OCI-LY3 (cell line): ENCODE results near the gene RNU1-1.
"Not testable (repeated sequence)": the region's sequence is repeated elsewhere in the genome, so short reads cannot be mapped to it uniquely, and the experiment has no call there.

ENCODE experiments used
- EZH2phosphoT487 ChIP-seq: fragments of 200-600 bp; shearing (Covaris generic); IDR thresholded peaks from 2 replicates; pipeline ENCODE4 v1.6.1; 2018; ENCODE audit warnings: antibody characterized with exemption, mixed run types, low read depth
- TF ChIP-seq, protein P1 (sequence below): fragments of 200-600, 300-600 bp; sonication (generic); IDR thresholded peaks from 2 replicates; pipeline ENCODE4 v1.5.1; 2014; ENCODE audit warnings: antibody characterized with exemption, low read length, low read depth

- TF ChIP-seq, protein P1, sequence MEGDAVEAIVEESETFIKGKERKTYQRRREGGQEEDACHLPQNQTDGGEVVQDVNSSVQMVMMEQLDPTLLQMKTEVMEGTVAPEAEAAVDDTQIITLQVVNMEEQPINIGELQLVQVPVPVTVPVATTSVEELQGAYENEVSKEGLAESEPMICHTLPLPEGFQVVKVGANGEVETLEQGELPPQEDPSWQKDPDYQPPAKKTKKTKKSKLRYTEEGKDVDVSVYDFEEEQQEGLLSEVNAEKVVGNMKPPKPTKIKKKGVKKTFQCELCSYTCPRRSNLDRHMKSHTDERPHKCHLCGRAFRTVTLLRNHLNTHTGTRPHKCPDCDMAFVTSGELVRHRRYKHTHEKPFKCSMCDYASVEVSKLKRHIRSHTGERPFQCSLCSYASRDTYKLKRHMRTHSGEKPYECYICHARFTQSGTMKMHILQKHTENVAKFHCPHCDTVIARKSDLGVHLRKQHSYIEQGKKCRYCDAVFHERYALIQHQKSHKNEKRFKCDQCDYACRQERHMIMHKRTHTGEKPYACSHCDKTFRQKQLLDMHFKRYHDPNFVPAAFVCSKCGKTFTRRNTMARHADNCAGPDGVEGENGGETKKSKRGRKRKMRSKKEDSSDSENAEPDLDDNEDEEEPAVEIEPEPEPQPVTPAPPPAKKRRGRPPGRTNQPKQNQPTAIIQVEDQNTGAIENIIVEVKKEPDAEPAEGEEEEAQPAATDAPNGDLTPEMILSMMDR, result not testable (repeated sequence)
- not testable (repeated sequence) for TF ChIP-seq EZH2phosphoT487
Observed at GRCh38 chr1:16550212-16550918, 36.3 kb upstream of the RNU1-1 start.
